Stomach (tissue), 19 donors: Measurements from ENCODE around the gene ZGLP1. TPM values are rescaled to one million over a fixed set of nuclear protein-coding genes. Genes with fewer than 3 reads are reported as not detected.

Source experiments
- DNase-seq, 2 donors: peaks; one replicate each; pipeline versions ENCODE4 v3.0.0 to v3.0.0-alpha.2; 2013 to 2019
- H3K27ac ChIP-seq, 5 donors: fragments of 200-600 bp in 4 of 5; sonication (generic) in 4 of 5; one replicate each; pipeline ENCODE4 v1.5.1; 2013 to 2019; ENCODE audit warnings: mild to moderate bottlenecking in 1 of 5, moderate library complexity in 1 of 5
- H3K27me3 ChIP-seq, 3 donors: fragments of 200-600 bp; sonication (generic); one replicate each; pipeline ENCODE4 v1.5.1; 2017 to 2019; ENCODE audit warnings: mixed run types in 1 of 3
- H3K36me3 ChIP-seq, 4 donors: fragments of 200-600 bp; sonication (generic); 1 replicate in 3 of 4; 2 replicates in 1 of 4; pipeline ENCODE4 v1.5.1; 2016 to 2019
- H3K4me1 ChIP-seq, 4 donors: fragments of 200-600 bp; sonication (generic); one replicate each; pipeline ENCODE4 v1.5.1; 2016 to 2019
- H3K4me3 ChIP-seq, 4 donors: fragments of 200-600 bp; sonication (generic) in 3 of 4; one replicate each; pipeline ENCODE4 v1.5.1; 2016 to 2019; ENCODE audit warnings: mild to moderate bottlenecking in 1 of 4
- H3K9me3 ChIP-seq, 4 donors: fragments of 200-600 bp; sonication (generic); one replicate each; pipeline ENCODE4 v1.5.1; 2016 to 2019
- CTCF ChIP-seq, 7 experiments: fragments of 450-650 bp in 4 of 7; fragments of 200-600 bp in 3 of 7; sonication (generic) in 3 of 7; IDR thresholded peaks; one replicate each; pipeline ENCODE4 v1.5.1; 2016 to 2019; ENCODE audit warnings: antibody characterized with exemption in 7 of 7, control low read depth in 2 of 7, mild to moderate bottlenecking in 1 of 7
- EP300 ChIP-seq: sonication (generic); formaldehyde crosslinking; IDR thresholded peaks from one replicate; pipeline ENCODE4 v1.6.1; 2017; ENCODE audit warnings: antibody characterized with exemption
- POLR2A ChIP-seq, 4 donors: fragments of 450-650 bp; IDR thresholded peaks; one replicate each; pipeline ENCODE4 v1.6.1; 2016; ENCODE audit warnings: antibody characterized with exemption in 4 of 4, control low read depth in 2 of 4, mild to moderate bottlenecking in 1 of 4, moderate library complexity in 1 of 4
- POLR2AphosphoS5 ChIP-seq, 3 donors: sonication (generic); formaldehyde crosslinking; IDR thresholded peaks; one replicate each; pipeline ENCODE4 v1.6.1; 2016; ENCODE audit warnings: antibody characterized with exemption in 3 of 3
- WGBS, 5 donors: extraction: QIAGEN DNeasy Blood & Tissue Kit in 3 of 5; methylation state at CpG; one replicate each; pipeline versions ENCODE4 v1.1.5 to v1.1.7; 2013 to 2018; 5-methylcytosine and 5-hydroxymethylcytosine counted together
- intact Hi-C: fragments of 100-400 bp; cut with DNase I; formaldehyde crosslinking; loops from one replicate; pipeline ENCODE4 v1.15.1; 2023; ENCODE audit warnings: low total_unique reads
- long read RNA-seq, 10 donors: transcript quantifications; one replicate each; lab custom pipeline, GENCODE V29; 2026
- polyA plus RNA-seq, 3 donors: library from polyadenylated mRNA; stranded (reverse); fragments of 200-250 nt; gene quantifications; one replicate each; pipeline ENCODE4 v1.2.3, GENCODE V29; 2013
- total RNA-seq, 5 donors: library from RNA; depleted of rRNA; stranded (reverse); fragments of >200 nt; gene quantifications; one replicate each; pipeline versions ENCODE4 v1.1.0 to v1.2.3, GENCODE V29; 2014 to 2016
- donor health status: healthy with polysubstance abuse.
- donor health status: Bipolar disorder and iron deficiency.
- donor health status: healthy.

The ZGLP1 gene
- total RNA-seq (1 to 10 TPM in 2 of 5 donors, not detected in 3; 2.2 to 2.3 TPM), polyA plus RNA-seq (1 to 10 TPM; 3.7 to 8.6 (median 4.3) TPM)
- long read RNA-seq, donor 1, result 0 reads
- long read RNA-seq, donor 2, partial matches to known transcripts, result 0 of 4 reads
- long read RNA-seq, donor 2, other reads (novel, unspliced or antisense), result 0 of 4 reads
- long read RNA-seq, donor 3, partial matches to known transcripts, result 0 of 2 reads
- long read RNA-seq, donor 3, other reads (novel, unspliced or antisense), result 0 of 2 reads
- long read RNA-seq, donor 4, result 0 reads
- long read RNA-seq, donor 5, result 0 reads
- long read RNA-seq, donor 6, partial matches to known transcripts, result 0 of 3 reads
- long read RNA-seq, donor 6, other reads (novel, unspliced or antisense), result 0 of 3 reads
- long read RNA-seq, donor 7, partial matches to known transcripts, result 0 of 2 reads
- long read RNA-seq, donor 7, other reads (novel, unspliced or antisense), result 0 of 2 reads
- long read RNA-seq, donor 8, partial matches to known transcripts, result 0 of 4 reads
- long read RNA-seq, donor 8, other reads (novel, unspliced or antisense), result 0 of 4 reads
- long read RNA-seq, donor 9, result 0 reads
- long read RNA-seq, donor 10, partial matches to known transcripts, result 0 of 1 reads
- long read RNA-seq, donor 10, other reads (novel, unspliced or antisense), result 0 of 1 reads

- Histone ChIP-seq H3K36me3 (peaks cover 6 to 37% (median 25%) of the 10 kb centered on the region in 4 donors), H3K4me3 (no peak within 1 kb of the TSS), H3K9me3 (no peaks in the 10 kb centered on the region), H3K27ac (no peak within 1 kb of the TSS), H3K4me1 (peaks cover 0 to 5% (median 0%) of the 10 kb centered on the region in 4 donors), H3K27me3 (no peaks in the 10 kb centered on the region)
- no peak for TF ChIP-seq POLR2A (IDR thresholded peaks at IDR 0.05)
- TF ChIP-seq CTCF (IDR thresholded peaks at IDR 0.05), result no peak
- TF ChIP-seq POLR2AphosphoS5 (IDR thresholded peaks at IDR 0.05), result no peak
- no peak for TF ChIP-seq EP300
- WGBS, 5 donors, result 90 to 94% (median 93%) methylated on average over 19 to 24 of the region's 24 CpGs
- intact Hi-C loops, result no loop called here
- DNase-seq, result no peak
Observed at GRCh38 chr19:10309423-10309822, at the start of gene ZGLP1. TSS of gene ZGLP1 (minus strand) at chr19:10309815.

GRCh38 chr19:10356431-10356830 is 46.8 kb upstream of the ZGLP1 start:
- no peaks in the 10 kb centered on the region for H3K9me3 ChIP-seq
- H3K36me3 ChIP-seq, result peaks cover 55 to 100% (median 100%) of the 10 kb centered on the region in 4 donors
- intact Hi-C loops, result no loop called here
- no peaks in the 10 kb centered on the region for H3K27me3 ChIP-seq
- no peak overlapping the region for H3K27ac ChIP-seq
- H3K4me3 ChIP-seq, result no peak overlapping the region
- WGBS, 5 donors, result 92 to 97% (median 96%) methylated on average over 10 to 12 of the region's 12 CpGs
- peaks cover 0 to 8% (median 4%) of the 10 kb centered on the region in 4 donors for H3K4me1 ChIP-seq
- TF ChIP-seq EP300, result no peak
- TF ChIP-seq POLR2AphosphoS5 (IDR thresholded peaks at IDR 0.05), result no peak
- no peak for TF ChIP-seq CTCF (IDR thresholded peaks at IDR 0.05)
- TF ChIP-seq POLR2A (IDR thresholded peaks at IDR 0.05), result no peak
- no peak for DNase-seq

GRCh38 chr19:10353793-10354391 is 44.3 kb upstream of the ZGLP1 start:
- no peak overlapping the region for H3K4me3 ChIP-seq
- H3K27me3 ChIP-seq, result no peaks in the 10 kb centered on the region
- no peaks in the 10 kb centered on the region for H3K9me3 ChIP-seq
- peak overlapping the region in 1 of 5 donors; percentile 58 for H3K27ac ChIP-seq
- 78 to 89% (median 85%) methylated on average over 26 to 32 of the region's 32 CpGs for WGBS, 5 donors
- intact Hi-C loops, result no loop called here
- DNase-seq, result peak in 1 of 2 donors; percentile 83
- H3K36me3 ChIP-seq, result peaks cover 39 to 97% (median 96%) of the 10 kb centered on the region in 4 donors
- H3K4me1 ChIP-seq, result peaks cover 0 to 8% (median 4%) of the 10 kb centered on the region in 4 donors
- TF ChIP-seq EP300 (no peak), POLR2A (IDR thresholded peaks at IDR 0.05) (no peak), POLR2AphosphoS5 (IDR thresholded peaks at IDR 0.05) (no peak), CTCF (IDR thresholded peaks at IDR 0.05) (no peak)
